ENCODE data around the gene SLC22A3. TPM values are rescaled to one million over a fixed set of nuclear protein-coding genes. Genes with fewer than 3 reads are reported as not detected.

The SLC22A3 gene
- total RNA-seq, 3 donors from 2014 or later (not counting 1 experiment from before 2014, with no cell fraction given), result not detected

GRCh38 chr6:160353950-160354496, 5.8 kb downstream of the SLC22A3 start:
- Histone ChIP-seq H3K27ac (ENCODE audit: low read length) (no peak overlapping the region), H3K4me1 (ENCODE audit: control insufficient read depth, insufficient read depth, low read length) (no peaks in the 10 kb centered on the region), H3K9me3 (ENCODE audit: control insufficient read depth, insufficient read depth, low read length) (no peaks in the 10 kb centered on the region), H3K36me3 (ENCODE audit: control insufficient read depth, insufficient read depth, low read length) (no peaks in the 10 kb centered on the region), H3K4me3 (ENCODE audit: low read length) (no peak overlapping the region), H3K27me3 (ENCODE audit: control insufficient read depth, insufficient read depth, low read length) (peaks cover 10% of the 10 kb centered on the region)
- ATAC-seq (no peak), DNase-seq (no peak)
- intact Hi-C loops (cut with micrococcal nuclease), result no loop called here
- no peak overlapping the region for H3K27ac Mint-ChIP-seq
- no peak overlapping the region for H3K4me3 Mint-ChIP-seq
- H3K9me3 Mint-ChIP-seq, result no peaks in the 10 kb centered on the region
- 89% methylated on average over 2 of the region's 2 CpGs for WGBS (ENCODE audit: insufficient coverage)
- H3K36me3 Mint-ChIP-seq, result no peaks in the 10 kb centered on the region
- peaks cover 3 to 8% of the 10 kb centered on the region in 2 donors for H3K4me1 Mint-ChIP-seq
- TF ChIP-seq CTCF (IDR thresholded peaks at IDR 0.05), result no peak
- H3K27me3 Mint-ChIP-seq (ENCODE audit: low read depth in 2 of 2), result peaks cover 21 to 65% of the 10 kb centered on the region in 2 donors

GRCh38 chr6:160355001-160355400, 6.8 kb downstream of the SLC22A3 start:
- intact Hi-C loops (cut with micrococcal nuclease), result no loop called here
- no peak overlapping the region for H3K27ac ChIP-seq (ENCODE audit: low read length)
- no peak for ATAC-seq
- no peak for DNase-seq
- 79% methylated on average over 7 of the region's 7 CpGs for WGBS (ENCODE audit: insufficient coverage)
- H3K4me1 ChIP-seq (ENCODE audit: control insufficient read depth, insufficient read depth, low read length), result no peaks in the 10 kb centered on the region
- H3K4me3 Mint-ChIP-seq, result no peak overlapping the region
- H3K9me3 ChIP-seq (ENCODE audit: control insufficient read depth, insufficient read depth, low read length), result no peaks in the 10 kb centered on the region
- no peaks in the 10 kb centered on the region for H3K9me3 Mint-ChIP-seq
- peaks cover 2% of the 10 kb centered on the region for H3K27me3 ChIP-seq (ENCODE audit: control insufficient read depth, insufficient read depth, low read length)
- H3K36me3 ChIP-seq (ENCODE audit: control insufficient read depth, insufficient read depth, low read length), result no peaks in the 10 kb centered on the region
- no peak overlapping the region for H3K4me3 ChIP-seq (ENCODE audit: low read length)
- peaks cover 11 to 56% of the 10 kb centered on the region in 2 donors for H3K27me3 Mint-ChIP-seq (ENCODE audit: low read depth in 2 of 2)
- no peaks in the 10 kb centered on the region for H3K36me3 Mint-ChIP-seq
- no peak for TF ChIP-seq CTCF (IDR thresholded peaks at IDR 0.05)
- peaks cover 0 to 5% of the 10 kb centered on the region in 2 donors for H3K4me1 Mint-ChIP-seq
- no peak overlapping the region for H3K27ac Mint-ChIP-seq

GRCh38 chr6:160356074-160356744, 8.0 kb downstream of the SLC22A3 start:
- Mint-ChIP-seq H3K27ac (no peak overlapping the region), H3K4me3 (no peak overlapping the region), H3K9me3 (no peaks in the 10 kb centered on the region), H3K27me3 (ENCODE audit: low read depth in 2 of 2) (peaks cover 13 to 56% of the 10 kb centered on the region in 2 donors), H3K36me3 (no peaks in the 10 kb centered on the region), H3K4me1 (peaks cover 0 to 5% of the 10 kb centered on the region in 2 donors)
- Histone ChIP-seq H3K9me3 (ENCODE audit: control insufficient read depth, insufficient read depth, low read length) (no peaks in the 10 kb centered on the region), H3K4me1 (ENCODE audit: control insufficient read depth, insufficient read depth, low read length) (no peaks in the 10 kb centered on the region), H3K36me3 (ENCODE audit: control insufficient read depth, insufficient read depth, low read length) (no peaks in the 10 kb centered on the region), H3K27ac (ENCODE audit: low read length) (no peak overlapping the region), H3K27me3 (ENCODE audit: control insufficient read depth, insufficient read depth, low read length) (no peaks in the 10 kb centered on the region), H3K4me3 (ENCODE audit: low read length) (no peak overlapping the region)
- DNase-seq (no peak), ATAC-seq (no peak)
- no peak for TF ChIP-seq CTCF (IDR thresholded peaks at IDR 0.05)
- 88% methylated on average over 13 of the region's 14 CpGs for WGBS (ENCODE audit: insufficient coverage)
- intact Hi-C loops (cut with micrococcal nuclease), result no loop called here
